Stimulated activated CD4-positive, alpha-beta T cell treated with anti-CD3 and anti-CD28 coated beads, TNF-alpha, amount 100 ng/mL, for 1 hour (primary cell): ENCODE data around the gene ARHGAP31.
"Not testable (repeated sequence)": the region's sequence is repeated elsewhere in the genome, so short reads cannot be mapped to it uniquely, and the experiment has no call there.

ENCODE experiments used
- DNase-seq, 3 donors: peaks; one replicate each; pipeline ENCODE4 v3.0.0-alpha.2; 2020; ENCODE audit warnings: low read depth in 3 of 3, low spot score in 1 of 3

ARHGAP31 gene

DNA sequence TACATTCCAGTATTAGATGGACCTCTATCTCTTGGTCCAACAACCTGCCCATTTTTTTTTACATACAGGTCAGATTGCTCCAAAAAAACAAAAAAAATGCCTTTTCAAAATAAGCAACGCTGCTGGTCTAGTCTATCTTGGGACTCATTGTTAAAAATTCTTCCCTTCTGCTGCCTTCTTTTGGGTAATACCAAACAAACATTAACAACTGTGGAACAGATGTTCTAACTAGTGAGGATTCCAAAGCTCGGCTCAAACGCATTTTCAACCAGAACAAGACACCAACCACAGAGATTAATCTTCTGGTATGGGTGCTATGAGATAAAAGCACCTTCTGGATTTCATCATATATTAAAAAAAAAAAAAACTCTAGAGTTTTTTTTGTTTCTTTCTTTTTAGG is 24.7 kb downstream of the ARHGAP31 start:
- no peak for DNase-seq

DNA sequence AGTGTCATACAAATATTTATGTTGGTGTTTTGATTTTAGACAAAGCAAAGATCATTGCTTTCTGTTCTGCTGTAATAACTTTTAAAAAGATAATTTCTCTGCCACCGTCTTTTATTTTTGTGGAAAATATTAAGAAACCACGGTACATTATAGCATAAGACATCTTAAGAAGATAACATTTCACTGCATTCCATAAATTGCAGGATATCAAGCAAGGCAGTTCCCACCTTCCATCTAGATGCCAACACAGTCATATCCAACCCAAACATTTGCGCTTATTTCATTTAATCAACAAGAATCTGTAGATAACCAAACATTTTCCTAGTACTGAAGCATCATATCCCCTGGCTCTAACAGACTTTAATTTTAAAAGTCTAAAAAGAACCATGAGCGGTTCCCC is 25.1 kb downstream of the ARHGAP31 start:
- DNase-seq, result no peak

DNA sequence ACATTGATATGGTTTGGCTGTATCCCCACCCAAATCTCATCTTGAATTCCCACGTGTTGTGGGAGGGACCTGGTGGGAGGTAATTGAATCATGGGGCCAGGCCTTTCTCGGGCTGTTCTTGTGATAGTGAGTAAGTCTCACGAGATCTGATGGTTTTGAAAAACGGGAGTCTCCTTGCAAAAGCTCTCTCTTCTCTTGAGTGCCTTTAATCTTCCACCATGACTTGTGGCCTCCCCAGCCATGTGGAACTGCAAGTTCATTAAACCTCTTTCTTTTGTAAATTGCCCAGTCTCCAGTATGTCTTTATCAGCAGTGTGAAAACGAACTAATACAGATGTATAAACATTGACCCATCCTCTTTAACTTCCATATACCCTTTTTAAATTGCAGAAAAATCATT is 26.6 kb downstream of the ARHGAP31 start:
- DNase-seq, result not testable (repeated sequence)

DNA sequence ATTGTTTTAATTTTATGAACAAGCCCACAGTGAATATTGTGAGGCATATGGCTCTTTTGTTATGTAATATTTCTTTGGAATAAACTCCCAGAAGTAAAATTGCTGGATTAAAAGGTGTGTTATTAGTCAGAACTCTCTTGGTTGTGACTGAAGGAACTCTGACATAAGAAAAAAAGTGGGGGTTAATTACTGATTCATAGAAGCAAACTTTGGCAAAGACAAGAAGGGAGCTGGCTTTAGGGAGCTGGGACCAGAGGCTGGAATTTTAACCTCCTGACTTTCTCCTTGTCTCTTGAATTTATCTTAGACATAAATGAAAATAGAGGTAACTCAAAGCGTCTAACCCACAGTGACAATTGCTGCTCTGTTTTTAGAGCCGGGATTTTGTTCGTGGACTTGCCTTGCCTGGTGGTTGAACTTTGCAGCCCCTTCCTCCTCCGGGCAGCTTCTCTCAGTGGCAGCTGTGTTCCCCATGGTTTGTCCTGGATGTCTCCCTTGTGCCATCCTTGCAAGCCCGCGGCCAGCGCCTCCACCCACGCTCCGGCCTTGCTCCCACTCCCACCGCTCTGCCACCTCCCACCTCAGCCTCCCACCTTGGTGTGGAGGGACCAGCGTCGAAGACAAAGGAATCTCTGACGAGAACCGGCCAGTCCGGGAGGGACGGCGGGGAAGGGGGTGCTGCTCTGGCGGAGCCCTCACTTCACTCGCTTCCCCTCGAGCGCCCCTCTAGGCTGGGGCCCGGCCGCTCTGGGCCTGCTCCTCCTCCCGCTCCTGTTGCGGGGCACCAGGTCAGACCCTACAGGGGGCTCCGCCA is 28.0 kb downstream of the ARHGAP31 start:
- DNase-seq, result peak in 1 of 3 donors; percentile 28

DNA sequence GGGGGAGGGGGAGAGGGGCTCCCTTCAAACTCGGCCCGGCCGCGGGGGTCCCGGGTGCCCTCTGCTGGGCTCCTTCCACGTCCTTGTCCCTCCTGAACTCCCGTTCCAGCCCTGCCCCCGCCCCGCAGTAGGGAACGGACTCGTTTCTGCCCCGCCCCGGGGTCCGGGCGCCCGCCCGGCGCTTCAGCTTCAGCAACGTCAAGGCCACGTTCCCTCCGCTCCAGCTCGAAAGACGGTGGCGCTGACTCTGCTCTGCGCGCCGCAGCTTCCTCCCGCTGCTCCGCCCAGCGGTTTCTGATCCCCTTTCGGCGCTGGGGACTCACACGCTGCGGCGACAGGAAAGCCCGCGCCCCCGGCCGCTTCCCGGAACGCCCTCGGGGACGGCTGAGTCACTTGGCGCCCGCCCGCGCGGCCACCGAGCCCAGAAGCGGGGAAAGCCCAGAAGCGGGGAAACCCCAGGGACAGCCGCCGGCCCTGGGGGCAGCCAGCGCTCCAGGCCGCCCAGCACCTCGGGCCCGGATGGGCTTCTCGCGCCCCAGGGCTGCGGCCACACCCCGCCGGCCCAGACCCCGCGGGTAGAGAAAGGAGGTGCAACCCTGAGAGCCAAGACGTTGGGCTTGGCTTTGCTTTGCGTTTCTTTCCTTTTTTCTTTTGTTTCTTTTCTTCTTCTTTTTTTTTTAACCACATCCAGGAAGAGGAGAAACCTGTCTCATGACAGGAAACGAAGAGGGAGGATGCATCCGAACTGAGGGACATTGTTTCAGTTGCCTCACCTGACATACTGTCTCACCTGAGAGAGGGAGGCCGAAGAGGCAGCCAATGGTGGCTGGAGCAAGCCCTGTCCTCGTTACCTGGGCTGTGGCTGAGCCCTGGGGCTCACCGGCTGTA is 28.9 kb downstream of the ARHGAP31 start:
- peak; percentile 83 to 90 (median 85) for DNase-seq

DNA sequence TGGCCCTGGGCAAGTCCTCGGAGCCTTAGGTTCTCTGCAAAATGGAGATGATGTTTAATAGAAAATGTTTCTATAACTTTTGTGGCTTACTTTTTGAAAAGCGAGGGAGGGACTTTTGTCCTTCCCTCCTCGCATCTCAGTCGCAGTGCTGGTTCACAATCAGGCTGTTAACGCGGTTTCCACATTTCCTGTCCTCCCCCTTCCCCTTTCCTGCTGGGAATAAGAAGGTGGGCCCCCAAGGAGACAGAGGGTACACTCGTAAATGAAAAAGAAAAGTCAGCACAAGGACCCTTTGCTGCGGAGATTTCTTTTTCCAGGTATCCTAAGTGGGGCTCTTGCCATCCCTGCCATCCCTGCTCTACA is 29.5 kb downstream of the ARHGAP31 start:
- DNase-seq, result no peak

DNA sequence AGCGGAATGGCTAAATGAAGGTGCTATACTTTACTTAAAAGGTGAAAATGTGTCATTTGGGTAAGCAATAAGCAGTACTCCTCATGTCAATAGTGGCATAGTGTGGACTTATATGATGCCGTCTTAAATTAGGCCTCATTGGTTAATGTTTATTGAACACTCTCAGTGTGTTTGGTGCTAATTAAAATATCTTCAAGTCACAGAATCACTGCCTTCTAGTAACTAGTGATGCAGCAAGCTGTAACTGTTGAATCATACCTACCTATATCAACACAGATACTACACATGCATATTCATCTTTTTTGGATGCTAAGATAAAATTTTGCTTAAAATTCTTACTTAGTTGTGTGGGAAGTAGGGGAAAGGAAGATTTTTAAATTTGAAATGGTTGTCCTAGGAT is 30.7 kb downstream of the ARHGAP31 start:
- DNase-seq, result no peak

DNA sequence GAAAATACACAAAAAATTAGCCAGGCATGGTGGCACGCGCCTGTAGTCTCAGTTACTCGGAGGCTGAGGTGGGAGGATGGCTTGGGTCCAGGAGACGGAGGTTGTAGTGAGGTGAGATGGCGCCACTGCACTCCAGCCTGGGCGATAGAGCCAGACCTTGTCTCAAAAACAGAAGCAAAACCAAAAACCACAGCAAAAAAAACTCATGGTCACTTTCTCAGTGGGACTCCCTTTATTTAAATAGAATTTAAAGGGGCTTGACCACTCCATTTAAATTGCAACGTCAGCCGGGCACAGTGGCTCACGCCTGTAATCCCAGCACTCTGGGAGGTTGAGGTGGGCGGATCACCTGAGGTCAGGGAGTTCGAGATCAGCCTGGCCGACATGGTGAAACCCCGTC is 32.8 kb downstream of the ARHGAP31 start:
- DNase-seq, result no peak

DNA sequence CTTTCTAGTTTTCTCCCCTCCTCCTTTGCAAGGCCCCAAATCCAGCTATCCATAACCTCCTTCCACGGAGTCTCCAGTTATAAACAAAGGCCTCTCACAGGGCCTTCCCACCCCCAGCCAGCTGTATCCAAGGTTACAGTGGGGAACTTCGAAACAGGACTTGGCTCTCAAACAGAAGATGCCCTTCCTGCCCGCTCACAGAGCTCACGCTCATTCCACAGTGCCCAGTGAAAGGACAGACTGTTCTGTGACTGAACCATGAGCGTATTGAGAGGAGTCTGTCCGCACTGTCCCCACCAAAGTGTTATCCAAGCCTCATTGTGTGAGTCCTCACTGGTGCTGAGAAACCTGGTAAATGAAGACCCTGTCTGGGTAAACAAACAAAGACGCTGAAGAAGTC is 35.4 kb downstream of the ARHGAP31 start:
- no peak for DNase-seq

DNA sequence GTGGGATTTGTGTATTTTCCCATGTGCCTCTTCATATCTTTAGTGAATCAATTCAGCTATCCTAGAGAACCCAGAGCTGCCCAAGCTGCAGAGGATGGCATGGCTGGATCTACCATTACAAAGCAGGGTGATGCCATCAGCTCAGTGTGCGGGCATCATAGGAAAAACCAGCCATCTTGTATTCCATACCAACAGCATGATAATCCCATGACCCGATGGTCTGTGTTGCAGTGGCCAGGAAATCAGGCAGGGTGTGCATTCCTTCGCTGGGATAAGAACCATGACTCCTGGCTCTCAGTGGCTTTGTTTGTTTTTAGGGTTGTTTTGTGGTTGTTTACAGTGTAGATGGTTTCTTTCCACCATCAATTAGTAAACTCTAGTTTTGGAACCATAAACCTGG is 36.0 kb downstream of the ARHGAP31 start:
- DNase-seq, result no peak

DNA sequence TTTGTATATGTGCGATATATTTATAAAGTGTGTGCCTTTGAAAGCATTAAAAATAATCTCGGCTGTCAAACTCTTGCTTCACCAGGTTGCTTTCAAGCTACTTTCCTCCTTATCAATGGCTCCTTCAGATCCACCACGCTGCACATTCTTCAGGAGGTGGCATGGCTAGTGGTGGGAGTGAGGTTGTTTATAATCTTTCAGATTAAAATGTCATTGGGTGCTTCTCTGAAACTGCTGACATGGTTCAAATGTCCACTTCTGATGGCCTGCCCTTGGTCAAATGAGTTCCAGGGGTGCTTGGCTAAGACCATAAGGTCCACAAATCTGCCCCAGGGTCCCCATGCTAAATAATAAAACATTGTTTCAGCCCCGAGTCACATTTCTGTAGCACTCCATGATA is 36.7 kb downstream of the ARHGAP31 start:
- no peak for DNase-seq

DNA sequence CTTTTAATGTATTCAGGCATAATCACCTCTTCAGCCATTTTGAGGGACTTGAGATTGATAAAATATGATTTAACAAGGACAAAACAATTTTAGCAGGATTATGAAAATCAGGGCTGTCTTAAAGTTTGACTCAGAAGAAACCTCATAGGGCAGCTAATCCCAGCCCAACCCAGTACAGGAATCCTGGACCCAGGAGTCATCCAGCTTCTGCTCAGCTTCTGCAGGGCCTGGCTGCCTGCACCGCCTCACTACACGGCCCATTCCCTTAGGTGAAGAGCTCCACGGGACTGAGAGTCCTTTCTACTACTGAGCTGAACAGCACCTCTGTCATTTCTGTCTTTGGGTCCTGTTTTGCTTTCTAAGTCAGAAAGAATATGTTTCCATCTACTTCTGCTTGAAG is 37.5 kb downstream of the ARHGAP31 start:
- no peak for DNase-seq

DNA sequence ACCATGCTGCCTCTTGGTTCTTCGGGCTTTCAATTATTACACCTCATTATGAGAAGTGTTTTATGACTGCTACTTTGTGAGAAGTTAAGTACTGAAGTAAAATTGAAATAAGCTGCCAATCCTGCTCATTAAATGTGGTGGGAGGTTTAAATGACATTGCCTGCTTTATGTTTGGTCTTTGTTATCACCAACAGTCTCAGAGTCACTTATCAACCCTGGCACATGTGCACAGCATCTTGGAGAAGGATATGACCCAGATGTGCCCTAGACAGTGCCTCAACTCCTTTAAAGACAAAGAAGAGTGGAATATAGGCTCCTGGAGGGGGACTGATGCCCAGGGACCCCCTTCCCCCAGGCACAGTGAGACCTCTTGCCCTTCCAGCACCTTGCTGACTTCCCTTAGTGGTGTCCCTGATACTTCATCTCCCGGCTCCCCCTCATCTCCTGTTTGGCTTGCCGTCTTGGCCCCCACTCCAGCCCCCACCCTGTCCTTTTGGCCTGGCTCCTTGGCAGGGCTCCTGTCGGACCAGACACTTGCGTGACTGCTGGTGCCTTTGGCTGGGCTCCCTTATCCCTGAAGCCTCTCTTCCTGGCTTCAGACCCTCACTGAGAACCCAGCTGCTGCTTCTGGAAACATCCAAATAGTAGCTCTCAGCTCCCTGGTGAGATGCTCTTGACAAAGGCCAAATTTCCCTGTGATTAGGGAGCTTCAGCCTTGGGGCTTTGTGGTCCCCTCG is 39.8 kb downstream of the ARHGAP31 start:
- no peak for DNase-seq

DNA sequence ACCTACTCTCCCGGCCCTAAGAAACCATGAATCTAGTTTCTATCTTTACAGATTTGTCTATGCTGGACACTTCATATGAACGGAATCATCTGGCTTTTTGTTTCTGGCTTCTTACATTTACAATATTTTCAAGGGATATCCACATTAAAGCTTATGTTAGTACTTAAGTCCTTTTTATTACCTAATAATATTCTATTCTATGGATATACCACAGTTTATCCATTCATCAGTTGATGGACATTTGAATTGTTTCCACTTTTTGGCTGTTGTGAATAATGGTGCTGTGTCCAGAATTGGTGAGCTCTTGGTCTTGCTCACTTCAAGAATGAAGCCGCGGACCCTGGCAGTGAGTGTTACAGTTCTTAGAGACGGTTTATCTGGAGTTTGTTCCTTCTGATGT is 42.6 kb downstream of the ARHGAP31 start:
- DNase-seq, result no peak

DNA sequence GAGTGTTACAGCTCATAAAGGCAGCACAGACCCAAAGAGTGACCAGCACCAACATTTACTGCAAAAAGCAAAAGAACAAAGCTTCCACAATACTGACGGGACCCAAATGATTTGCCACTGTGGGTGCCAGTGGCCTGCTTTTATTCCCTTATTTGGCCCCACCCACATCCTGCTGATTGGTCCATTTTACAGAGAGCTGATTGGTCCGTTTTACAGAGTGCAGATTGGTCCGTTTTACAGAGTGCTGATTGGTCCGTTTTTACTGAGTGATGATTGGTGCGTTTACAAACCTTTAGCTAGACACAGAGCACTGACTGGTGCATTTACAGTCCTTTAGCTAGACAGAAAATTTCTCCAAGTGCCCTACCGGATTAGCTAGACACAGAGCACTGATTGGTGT is 43.2 kb downstream of the ARHGAP31 start:
- not testable (repeated sequence) for DNase-seq

DNA sequence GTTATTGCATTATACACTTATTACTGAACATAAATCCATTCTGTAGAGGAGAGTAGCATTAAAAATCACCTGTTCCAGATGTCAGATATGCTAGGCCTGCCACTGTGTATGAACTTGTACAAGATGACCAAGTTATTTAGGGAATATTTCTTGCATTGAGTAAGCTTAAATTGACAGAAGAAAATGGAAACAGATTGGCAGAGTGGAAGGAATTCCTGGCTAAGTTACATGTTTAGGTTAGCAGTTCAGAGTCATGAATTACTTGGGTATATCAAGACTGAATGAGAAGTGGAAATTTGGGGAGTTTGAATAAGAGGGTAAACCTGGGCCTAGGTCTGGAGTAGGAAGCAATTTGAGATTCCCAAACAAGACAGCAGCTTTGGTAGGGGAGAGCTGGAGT is 44.6 kb downstream of the ARHGAP31 start:
- DNase-seq, result no peak

DNA sequence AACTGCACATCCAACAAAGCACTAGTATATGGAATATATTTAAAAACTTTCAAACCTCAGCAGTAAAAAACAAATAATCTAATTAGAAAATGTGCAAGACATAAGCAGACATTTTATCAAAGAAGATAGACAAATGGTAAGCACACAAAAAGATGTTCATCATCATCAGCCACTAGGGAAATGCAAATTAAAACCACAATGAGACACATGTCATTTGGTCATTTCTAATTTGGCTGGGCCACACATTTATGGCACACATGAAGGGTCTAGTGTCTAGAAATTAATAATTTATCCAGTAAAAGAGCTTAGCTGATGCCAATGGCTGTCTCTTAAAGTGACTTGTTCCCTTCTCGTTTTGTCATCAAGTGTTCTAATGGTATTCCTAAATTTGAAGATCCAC is 45.8 kb downstream of the ARHGAP31 start:
- DNase-seq, result no peak

DNA sequence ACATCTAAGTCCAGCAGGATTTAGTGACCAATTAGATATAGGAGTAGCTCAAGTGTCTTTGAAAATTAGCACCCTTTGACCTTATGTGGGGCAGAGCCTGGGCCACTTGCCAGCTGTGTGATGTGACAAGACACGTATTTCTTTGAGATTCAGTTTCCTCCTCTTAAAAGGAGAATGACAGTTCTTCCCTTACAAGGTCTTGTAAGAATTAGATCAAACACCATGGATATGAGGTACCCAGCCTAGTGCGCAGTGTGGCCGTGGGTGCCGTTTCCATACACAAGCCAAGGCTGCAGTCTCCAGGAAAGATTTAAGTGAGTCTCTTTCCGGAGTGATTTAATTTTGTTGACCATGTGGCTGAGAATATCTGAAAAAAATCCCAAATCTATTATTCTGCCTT is 46.3 kb downstream of the ARHGAP31 start:
- DNase-seq, result no peak

DNA sequence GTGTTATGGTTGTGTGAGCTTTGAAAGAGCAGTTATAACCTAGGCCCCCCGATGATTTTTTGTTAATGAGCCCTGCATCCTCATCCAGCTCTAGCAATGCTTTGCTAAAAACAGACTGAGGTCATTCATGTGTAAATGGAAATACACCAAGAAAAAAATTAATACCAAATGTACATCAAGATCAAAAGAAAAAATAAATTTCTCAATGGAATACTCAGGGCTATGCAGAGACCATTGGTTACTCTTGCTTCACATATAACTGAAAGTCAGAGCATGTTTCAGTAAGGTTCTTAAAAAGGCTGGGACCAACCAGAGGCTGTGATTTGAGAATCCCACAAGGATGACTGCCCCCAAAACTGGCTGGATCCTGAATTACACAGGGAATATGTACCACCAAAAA is 48.0 kb downstream of the ARHGAP31 start:
- DNase-seq, result no peak

DNA sequence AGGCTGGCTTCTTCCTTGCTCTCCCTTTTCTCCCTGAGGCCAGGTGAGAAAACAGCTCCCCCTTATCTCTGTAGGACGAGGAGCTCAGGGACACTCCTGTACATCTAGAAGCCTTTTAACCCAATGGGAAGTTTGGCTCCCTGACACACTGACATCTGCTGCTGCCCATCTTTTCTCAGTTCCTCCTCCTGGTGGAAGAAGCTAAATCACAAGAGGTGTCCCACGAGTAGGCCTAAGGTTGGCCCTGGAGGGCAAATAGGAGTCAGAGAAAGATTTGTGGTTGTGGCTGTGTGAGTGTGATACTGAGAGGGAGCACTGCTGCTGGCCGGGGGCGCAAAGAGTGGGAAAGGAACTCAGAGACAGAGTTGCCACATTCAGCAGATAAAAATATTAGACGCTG is 49.5 kb downstream of the ARHGAP31 start:
- DNase-seq, result no peak

DNA sequence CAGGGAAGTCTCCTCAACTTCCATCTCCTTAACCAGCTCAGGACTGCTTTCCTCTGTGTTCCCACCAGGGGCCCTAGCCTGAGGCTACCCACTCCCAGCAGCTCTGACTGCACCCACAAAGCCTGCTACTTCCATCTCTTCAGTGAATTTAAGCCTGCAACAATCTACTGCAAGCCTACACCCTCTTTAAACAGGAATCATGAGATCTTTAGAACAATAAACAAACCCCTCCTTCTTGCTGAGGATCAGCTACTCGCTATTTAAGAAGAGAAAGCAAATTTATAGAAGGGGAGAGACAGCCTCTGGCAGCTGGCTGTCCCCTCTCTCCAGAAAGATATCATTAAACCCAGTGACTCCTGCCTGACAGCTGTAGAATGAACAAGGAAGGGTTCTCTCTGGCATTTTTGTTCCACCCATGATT is 51.9 kb downstream of the ARHGAP31 start:
- DNase-seq, result no peak

DNA sequence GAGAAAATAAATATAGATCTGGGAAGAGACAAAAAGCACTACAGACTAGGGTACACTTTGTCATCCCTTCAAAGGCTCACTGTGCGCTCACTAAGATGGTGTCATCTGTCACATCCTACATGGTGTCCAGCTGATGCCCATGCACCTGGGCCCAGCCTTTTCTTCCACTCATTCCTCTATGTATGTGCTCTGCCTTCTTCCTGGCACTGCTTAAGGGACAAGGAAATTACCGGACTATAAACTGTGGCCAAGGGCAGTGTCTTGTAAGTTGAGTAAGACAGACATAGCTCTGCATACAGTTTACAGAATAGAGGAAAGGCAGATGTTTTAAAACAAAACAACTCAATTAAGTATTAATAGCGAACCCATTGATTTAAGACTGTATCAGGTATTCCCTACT is 52.9 kb downstream of the ARHGAP31 start:
- DNase-seq, result no peak
